CD4-positive, alpha-beta T cell treated with Interleukin-10 for 1 hour (primary cell): ENCODE results near the gene WDPCP.
"Not testable (repeated sequence)": the region's sequence is repeated elsewhere in the genome, so short reads cannot be mapped to it uniquely, and the experiment has no call there.

Experiments
- DNase-seq: peaks from one replicate; pipeline ENCODE4 v3.0.0-alpha.2; 2020

The WDPCP gene

GRCh38 chr2:63588385-63589147 is at the start of gene WDPCP, which contains the start of gene MDH1:
Gene WDPCP (minus strand): TSS chr2:63588477. CDS start chr2:63588271, 206 bp downstream.
Gene MDH1 (plus strand): TSS chr2:63588963. CDS start chr2:63589044, 81 bp downstream.
- DNase-seq = peak; percentile 97

GRCh38 chr2:63632382-63632781 is 44.1 kb upstream of the WDPCP start:
- no peak for DNase-seq

- DNase-seq = no peak
Measured at GRCh38 chr2:63631501-63631900, 43.2 kb upstream of the WDPCP start.

- no peak for DNase-seq
Measured at GRCh38 chr2:63628403-63628942, 40.2 kb upstream of the WDPCP start.

- no peak for DNase-seq
Measured at GRCh38 chr2:63627866-63628265, 39.6 kb upstream of the WDPCP start.

- DNase-seq = not testable (repeated sequence)
Measured at GRCh38 chr2:63623763-63624162, 35.5 kb upstream of the WDPCP start.

GRCh38 chr2:63622751-63623150 is 34.5 kb upstream of the WDPCP start:
- DNase-seq = no peak

GRCh38 chr2:63619328-63619727 is 31.1 kb upstream of the WDPCP start:
- DNase-seq = no peak

- DNase-seq = no peak
Measured at GRCh38 chr2:63617366-63617765, 29.1 kb upstream of the WDPCP start.

GRCh38 chr2:63614983-63615945 is 27.0 kb upstream of the WDPCP start:
- DNase-seq = no peak

- no peak for DNase-seq
Measured at GRCh38 chr2:63614448-63614968, 26.2 kb upstream of the WDPCP start.

GRCh38 chr2:63613391-63613901 is 25.2 kb upstream of the WDPCP start:
- DNase-seq = no peak

GRCh38 chr2:63610525-63610924 is 22.2 kb upstream of the WDPCP start:
- no peak for DNase-seq

GRCh38 chr2:63608865-63609264 is 20.6 kb upstream of the WDPCP start:
- DNase-seq = not testable (repeated sequence)

GRCh38 chr2:63604666-63605065 is 16.4 kb upstream of the WDPCP start:
- no peak for DNase-seq

- no peak for DNase-seq
Measured at GRCh38 chr2:63600881-63601460, 12.7 kb upstream of the WDPCP start.

GRCh38 chr2:63598981-63599380 is 10.7 kb upstream of the WDPCP start:
- no peak for DNase-seq

- no peak for DNase-seq
Measured at GRCh38 chr2:63596401-63596883, 8.2 kb upstream of the WDPCP start.

- no peak for DNase-seq
Measured at GRCh38 chr2:63594660-63595059, 6.4 kb upstream of the WDPCP start.

- DNase-seq = no peak
Measured at GRCh38 chr2:63591566-63592175, 3.4 kb upstream of the WDPCP start.

- DNase-seq = no peak
Measured at GRCh38 chr2:63590626-63591408, 2.5 kb upstream of the WDPCP start.
